NCI-H510A (cell line): ENCODE results near the gene GCK.

Source experiments
- DNase-seq: peaks from one replicate; lab custom pipeline; 2025; lab: John Stamatoyannopoulos, UW

The GCK gene

DNA sequence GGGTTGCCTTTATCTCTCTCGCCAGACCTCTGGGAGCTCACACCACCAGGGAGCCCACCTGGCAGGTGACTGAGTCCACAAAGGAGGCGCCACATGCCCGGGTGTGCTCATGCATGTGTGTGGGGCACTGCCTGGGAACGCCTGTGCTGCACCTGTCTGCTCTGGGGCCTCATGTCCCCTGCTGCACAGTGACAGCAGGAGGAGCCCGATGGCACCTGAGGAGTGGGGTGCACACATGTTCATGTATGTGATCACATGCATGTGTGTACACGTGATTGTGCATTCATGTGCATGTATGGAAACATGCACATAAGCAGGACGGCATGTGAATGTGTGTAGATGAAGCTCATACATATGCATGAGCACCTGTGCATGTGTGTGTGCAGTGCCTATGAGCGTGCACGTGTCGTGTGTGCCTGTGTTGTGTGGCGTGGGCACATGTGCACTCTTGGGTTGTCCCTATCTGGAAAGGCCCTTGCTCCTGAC, 33.6 kb upstream of the GCK start:
- no peak for DNase-seq

DNA sequence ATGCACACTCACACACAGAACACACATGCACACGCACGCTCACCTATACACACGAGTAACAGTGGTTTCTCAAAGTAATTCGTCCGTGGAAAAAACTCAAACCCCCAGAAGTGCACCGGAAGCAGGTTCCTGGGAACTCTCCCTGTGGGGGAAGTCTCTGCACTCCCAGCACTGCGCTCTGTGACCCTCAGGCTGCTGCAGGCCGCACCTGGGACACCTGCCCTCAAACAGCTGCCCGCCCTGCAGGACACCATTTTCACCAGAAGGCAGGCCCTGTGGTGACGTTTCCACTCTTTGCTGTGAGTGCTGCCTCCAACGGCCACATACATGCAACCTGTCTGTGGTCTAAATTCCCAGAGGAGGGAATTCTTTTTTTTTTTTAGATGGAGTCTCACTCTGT, 32.8 kb upstream of the GCK start:
- DNase-seq, result no peak

DNA sequence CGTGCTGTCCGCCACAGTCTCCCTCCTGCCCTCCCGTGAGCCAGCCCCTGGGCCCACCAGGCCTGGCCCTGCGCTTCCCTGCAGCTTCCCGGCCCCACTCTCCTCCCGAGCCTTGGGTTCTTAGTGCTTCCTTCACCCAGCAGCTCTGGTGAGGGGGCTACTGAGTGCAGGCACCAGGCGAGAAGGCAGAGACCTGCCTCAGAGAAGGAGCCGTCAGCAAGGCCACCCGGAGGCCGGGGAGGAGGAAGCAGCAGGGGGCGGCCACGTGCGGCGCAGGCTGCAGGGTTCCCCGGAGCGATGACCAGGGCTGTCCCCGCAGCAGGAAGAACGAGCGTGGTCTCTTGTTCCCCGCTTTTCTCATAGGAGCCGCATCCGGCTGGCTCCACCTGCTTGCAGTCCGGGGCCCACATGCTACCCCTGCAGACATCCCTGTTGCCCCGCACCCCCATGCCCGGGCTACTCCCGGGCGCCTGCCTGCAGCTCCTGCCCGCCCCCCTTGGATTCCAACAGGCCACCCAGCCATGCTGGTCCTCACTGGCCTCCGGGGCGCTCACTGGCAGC, 32.1 kb upstream of the GCK start:
- no peak for DNase-seq

DNA sequence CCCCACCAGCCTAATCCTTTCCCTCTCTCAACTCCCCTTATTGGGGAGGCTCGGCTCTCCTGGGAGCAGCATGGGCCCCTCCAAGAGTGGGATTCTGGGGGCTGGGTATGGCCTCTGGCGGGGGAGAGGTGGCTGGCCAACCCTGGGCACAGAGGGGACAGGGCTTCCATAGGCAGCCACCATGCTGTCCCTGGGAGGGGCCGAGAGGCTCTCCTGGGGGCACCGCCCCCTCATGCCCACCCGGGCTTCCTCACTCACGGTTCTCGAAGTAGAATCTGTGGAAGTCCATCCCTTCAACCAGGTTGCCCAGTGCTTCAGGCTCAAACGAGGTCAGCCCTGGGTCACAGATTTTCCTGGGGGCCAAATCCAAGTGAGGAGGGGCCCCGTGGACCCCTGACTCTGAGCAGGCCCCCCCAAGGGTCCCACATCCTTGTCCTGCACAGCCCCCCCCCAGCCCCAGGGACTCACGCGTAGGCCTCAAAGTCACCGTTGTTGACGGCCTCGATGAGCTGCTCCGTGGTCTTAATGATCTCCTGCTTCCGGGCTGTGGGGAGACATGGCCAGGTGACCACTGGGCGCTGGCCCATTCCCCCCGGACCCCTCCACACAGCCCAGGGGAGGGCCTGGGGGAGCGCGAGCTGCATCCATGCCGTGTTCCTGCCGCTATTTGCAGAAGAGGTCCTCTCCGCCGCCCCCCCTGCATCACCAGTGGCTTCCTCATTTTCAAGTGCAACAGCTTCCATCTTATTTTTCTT, 31.3 kb upstream of the GCK start:
- DNase-seq, result no peak

DNA sequence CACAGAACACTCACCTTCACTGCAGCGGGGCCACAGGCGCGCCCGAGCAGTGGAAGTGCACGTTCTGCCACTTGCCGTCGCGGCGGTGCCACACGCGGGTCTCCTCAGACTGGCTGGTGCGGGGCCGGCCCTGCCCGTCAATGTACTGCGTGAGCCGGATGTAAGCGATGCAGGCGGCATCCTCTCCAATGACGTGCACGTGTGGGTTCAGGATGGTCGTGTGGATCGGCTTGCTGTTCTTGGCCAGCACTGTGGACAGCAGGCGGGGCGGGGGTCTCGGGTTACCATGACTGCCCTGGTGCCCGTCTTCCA, 30.8 kb upstream of the GCK start:
- no peak for DNase-seq

DNA sequence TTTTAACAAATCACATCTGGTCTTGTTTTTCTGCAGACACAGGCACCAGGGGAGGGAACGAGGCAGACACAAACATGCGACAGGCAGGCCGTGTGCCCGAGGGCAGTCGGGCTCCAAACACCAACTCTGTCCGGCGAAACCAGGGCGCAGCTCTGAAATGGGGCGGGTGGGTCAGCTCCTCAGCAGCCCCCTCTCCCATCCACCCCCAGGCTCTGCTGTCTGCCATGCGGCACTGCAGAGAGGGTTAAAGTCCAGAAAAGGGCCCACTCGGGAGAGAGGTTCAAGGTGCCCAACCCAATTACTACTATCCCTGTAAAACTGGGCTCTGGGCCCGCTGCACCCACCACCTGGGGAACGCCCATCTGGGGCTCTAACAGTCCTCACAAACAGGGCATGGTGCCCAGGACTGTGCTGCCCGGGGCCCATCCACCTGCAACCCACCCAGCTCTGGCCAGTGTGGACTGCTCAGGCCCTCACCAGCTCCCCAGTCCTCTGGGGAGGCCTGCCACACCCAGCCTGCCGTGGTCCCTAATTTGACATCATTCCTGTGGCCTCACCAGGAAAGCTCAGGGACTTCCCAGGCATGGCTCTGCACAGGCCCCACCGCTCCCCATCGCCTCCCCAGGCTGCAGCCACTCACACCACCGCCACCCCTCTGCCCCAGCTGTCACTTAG, 30.3 kb upstream of the GCK start:
- DNase-seq, result no peak

DNA sequence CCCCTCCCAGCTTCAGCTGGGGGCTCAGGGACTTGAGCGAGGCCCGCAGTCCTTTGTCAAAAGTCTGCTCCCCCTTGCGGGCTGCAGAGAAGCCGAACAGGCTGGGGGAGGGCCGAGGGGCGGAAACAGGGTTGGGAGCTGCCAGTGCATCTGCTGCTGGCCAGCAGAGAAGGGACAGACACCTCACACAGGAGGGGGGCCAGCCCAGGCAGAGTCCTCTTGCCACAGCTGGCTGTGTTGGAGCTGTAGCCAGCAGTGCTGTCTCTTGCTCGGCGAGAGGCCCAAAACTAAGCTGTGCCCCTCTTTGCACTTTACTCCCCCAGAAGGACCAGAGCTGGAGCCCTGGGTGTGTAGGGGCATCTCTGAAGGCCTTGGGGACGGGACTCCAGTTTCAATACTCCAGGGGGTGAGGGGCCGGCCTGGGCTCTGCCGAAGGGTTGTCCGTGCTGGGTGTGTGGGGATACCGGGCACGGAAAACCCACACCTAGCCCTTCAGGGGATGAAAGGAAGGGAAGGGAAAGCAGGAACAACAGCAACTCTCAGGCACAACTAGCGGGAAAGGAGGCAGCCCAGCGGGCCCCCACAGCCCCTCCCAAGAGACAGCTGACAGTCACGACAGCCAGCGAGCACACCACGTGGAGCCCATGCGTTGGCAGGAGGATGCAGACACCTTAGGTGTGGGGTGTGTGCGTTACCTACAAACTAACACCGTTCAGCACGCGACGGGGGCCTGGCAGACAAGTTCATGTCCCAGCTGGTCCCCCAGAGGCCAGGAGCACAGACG, 29.4 kb upstream of the GCK start:
- DNase-seq, result peak; percentile 46

DNA sequence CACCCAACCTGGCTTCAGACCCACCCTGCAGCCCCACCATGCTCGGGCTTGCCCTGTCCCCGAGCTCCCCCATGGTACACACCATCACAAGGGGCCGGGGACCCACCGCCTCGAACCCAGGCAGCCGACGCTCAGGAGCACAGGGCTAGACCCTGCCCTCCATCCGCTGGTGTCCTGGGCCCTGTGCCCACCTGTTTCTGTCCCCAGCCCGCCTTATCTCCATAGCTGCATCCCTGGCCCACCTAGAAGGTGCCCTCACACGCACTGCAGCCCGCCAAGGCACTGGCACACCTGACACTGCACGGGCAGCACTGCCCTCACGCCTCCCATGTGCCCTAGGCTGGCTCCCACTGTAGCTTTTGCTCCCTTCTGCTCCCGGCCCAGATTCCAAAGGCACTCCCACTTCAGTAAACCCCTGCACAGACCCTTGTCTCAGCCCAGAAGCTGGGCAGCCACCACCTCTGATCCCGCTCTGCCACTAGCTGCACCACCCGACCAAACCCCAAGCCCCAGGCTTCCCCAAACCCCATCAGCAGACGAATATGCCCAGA, 28.7 kb upstream of the GCK start:
- DNase-seq, result no peak

DNA sequence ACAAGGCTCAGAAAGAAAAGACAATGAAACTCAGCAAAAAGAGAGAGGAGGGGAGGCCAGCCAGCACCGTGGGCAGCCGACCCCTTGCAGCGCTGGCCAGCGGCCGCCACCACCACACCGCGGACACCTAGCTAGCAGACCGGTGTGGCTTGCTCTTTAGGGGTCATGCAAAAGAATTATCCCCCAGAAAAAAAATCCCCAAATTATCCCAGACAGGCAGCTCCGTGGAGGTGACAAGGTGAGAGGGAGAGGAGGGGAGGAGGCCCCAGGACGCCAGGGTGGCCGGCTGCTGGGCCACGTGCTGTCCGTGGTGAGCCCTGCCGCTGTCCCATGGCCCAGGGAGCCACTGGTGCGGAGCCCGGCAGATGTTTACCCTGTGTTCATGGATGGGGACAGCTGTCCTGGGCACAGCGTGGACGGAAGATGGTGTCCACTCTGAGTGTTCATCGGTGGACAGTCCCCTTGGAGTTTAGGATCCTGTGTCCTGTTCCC, 28.0 kb upstream of the GCK start:
- no peak for DNase-seq

DNA sequence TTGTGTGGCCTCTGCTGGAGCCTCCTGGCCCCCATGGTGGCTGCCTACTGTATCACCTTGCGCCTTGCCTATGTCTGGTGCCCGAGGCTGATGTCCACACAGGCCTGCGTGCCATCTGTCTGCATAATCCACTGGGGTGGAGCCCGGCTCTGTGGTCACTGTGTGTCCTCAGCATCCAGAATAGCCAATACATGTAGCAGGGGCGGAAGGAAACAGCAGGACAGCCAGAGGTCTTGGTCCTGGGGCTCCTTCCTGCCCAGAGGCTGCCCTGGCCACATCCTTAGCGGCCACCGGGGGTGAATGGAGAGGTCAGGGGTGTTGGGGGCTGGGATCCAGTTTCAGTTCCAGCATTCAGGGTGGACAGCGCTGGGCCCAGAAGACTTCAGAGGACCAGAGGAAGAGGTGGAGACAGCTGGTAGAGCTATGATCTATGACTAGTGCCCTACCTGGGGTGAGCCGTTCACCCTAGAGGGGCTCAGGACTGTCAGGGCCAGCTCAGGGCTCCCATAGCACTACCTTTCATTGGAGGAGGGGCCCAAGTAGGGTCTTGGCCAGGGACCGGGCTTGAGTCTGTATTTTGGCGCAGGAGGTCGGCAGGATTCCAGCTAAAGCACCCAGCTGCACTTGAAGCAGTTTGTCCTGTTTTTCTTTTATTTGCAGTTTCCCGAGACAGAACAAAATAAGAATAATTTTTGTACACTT, 27.4 kb upstream of the GCK start:
- DNase-seq, result no peak

DNA sequence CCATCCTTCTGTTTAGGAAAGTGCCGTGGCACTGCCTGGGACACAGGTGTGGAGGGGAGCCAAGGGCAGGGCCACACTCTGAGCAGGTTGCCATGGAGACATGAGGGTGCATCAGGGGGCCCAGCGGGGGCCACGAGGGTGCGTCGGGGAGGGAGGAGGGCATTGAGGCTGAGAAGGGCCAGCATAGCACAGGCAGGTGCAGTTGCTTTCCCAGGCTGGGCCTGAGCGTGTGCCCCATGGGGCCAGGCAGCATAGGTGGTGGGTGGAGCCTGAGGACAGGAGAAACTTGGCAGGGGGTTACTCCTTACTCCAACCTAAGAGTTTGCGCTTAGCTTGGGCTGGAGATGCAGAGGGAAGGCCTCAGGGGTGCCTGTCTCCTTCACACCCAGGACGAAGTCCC, 26.8 kb upstream of the GCK start:
- peak; percentile 71 for DNase-seq

DNA sequence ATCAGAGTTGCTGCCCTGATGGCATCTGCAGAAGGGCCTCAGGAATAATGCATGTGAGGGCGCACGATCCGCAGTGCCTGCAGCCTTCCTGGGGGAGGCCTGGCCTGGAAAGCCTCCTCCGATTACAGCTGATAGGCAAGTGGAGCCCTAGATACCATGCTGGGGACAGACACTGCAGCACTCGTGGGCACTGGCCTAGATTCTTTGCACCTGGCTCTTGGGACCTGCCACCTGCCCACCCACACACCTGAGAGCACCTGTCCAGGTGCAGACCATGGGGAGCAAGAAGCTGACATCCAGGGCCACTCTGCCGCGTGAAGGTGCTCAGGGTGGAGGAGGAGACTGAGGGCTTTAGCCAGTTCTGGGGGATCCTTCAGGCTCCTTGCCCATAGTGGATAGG, 26.3 kb upstream of the GCK start:
- DNase-seq, result peak; percentile 69

DNA sequence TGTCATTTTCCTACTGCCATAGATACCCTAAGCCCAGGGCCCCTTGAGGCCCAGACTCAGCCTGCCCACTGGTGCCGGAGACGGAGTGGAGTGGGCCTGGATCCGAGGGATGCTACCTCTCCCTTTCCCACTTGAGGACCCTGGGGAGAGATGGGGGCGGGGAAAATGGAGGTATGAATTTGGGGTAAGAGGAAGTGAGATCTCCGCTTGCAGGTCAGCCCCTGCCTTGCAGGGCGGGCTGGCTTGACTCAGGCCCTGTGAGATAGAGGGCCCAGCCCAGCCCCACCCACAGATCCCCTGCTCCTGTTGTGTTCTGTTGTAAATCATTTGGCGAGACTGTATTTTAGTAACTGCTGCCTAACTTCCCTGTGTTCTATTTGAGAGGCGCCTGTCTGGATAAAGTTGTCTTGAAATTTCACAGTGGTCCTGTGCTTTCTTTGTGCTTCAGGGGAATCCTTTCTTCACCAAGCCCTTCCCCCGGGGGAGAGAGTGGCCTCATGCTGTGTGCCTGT, 24.7 kb upstream of the GCK start:
- DNase-seq, result no peak

DNA sequence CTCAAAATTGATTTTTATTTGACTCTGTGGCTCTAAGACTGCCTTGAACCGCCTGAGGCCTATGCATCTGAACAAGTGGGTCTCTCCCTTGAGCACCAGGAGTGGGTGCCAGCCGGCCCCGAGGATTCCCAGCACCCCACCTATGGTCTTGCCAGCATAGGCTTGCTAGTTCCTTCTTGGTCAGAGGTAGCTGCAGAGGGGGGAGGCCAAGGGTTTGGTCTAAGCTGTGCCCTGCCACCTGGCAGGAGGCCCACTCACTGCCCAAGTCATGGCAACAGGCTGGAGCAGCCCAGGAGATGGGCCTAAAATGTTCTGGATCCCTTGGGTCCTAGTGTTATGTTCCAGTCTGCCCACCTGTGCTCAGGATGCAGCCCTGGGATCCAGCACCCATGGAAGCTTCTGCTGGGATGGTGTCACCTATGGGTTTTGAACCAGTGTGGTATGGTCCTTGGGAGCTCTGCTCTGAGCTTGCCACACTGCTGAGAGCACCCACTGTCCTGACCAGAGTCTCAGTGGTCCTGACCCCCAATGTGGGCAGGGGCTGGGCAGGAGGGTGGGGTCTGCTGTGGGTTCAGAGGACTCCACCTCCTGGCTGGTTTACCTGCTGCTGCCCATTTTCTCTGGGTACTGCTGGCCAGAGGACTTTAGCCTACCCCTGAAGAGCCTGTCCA, 24.1 kb upstream of the GCK start:
- DNase-seq, result no peak

DNA sequence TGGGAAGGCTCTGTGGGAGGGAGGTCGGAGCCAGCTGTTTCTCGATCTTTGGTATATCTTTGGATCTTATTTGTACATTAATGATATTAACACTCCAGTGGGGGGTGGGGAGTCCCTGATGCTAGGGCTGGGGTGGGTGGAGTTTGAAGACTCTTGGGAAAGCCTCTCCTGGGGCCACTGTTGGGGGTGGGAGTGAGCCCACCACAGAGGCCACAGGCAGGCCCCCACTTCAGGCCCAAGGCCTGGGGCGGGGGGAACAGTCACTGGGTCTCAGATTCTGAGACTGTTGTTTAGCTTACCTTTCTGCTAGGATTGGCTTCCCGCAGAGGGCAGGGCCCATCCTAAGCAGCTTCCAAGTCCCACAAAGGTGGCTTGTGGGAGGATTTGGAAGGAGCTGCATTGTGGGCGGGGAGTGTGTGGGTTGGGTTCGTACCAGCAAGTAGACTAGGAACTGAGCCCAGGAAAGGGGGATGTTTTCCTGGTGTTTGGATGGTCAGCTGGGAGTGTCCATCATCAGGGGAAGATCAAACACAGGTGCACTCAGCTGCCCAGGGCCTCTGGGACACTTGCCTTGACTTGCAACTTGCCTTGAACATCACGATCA, 23.4 kb upstream of the GCK start:
- no peak for DNase-seq

DNA sequence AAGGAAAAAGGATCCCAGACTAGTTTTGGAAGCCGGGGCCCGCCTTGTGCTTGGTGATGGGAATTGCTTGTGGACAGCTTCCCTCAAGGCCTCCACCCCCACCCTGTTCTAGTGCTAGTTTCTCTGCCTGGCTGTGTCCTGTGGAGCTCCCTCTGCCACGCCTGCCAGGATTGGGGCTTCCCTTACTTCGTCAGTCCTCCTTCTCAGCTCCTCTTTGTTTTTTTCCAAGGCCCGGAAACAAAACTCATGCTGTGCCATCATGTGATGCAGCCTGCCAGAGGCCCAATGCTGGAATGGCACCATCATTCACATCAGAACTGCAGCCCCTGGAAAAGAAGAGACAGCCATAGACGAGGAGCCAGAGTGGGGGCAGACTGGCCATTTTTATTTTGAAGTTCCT, 22.8 kb upstream of the GCK start:
- DNase-seq, result no peak

DNA sequence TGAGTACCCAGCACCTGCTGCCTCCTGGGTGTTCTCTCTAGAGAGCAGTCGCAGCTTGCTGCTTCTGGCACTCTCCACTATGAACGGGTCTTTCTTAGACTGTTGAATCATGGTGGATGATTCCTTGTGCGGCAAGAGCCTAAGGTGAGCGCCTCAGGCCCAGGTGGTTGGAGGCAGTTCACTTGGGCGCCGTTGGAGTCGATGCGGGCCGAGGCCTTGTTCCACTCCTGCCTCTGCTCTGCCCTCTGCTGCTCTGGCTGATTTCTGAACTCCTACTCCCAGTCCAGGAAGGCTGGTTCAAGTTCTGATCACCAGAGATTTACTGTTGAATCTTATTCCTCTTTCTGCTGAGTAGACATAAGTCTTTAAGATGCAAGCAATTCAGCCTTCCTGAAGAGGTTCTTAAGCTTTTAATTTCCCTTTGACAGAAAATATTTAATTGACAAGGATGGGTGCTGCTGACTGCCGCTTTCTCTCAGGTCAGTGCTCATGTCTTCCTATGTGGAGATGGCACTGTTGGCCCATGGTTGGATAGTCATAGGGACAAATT, 22.0 kb upstream of the GCK start:
- DNase-seq, result no peak

DNA sequence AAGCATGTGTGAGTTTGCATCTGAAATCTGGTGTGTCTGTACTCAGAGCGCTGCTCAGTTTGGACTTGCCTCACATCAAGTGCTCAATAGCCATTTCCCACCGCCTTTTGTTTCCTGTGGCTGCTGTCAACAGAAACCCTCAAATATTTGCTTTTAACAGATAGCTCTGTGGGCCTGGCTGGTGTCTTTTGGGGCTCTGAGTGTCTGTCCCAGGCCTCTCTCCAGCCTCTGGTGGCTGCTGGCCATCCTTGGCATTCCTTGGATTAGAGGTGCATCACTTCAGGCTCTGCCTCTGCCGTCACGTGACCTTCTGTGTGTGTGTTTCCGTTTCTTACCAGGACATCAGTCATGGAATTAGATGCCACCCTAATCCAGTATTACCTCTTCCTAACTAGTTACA, 20.9 kb upstream of the GCK start:
- no peak for DNase-seq

DNA sequence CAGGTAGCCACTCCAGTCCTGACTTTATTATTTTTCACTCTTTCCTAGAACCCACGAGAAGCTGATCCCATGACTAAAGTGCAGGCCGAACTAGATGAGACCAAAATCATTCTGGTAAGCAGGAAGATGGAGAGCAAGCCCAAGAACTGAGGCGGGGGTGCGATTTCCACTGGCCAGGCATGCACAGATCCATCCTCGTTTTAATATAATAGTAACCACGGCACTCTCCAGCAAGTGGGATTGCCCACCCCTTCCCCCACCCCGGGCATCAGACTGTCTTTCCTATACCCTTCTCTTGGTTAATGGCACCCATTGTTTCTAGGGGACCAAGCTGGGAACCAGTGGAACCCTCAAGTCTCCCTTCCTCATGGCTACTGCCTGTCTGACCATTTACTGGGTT, 18.8 kb upstream of the GCK start:
- no peak for DNase-seq

DNA sequence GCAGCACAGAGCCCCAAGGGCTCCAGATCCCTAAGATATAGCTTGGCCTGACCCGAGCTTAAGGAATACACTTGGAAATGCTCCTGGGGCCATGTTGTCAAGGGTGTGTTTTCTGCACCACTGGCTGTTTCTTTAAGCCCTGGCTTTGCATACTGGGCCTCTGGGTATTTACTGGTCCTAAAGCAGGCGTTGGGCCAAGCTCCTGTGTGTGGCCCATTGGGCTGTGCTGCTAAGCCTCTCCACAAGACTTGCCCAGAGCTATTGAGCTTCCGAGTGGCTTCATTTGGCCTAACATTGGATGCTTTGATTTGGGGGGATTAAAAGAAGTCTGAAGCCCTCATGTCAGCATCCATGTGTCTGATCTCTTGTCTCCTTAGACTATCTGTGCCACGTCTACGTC, 16.8 kb upstream of the GCK start:
- no peak for DNase-seq
